ENCODE measurements around the gene SNX18.

Gene SNX18

DNA sequence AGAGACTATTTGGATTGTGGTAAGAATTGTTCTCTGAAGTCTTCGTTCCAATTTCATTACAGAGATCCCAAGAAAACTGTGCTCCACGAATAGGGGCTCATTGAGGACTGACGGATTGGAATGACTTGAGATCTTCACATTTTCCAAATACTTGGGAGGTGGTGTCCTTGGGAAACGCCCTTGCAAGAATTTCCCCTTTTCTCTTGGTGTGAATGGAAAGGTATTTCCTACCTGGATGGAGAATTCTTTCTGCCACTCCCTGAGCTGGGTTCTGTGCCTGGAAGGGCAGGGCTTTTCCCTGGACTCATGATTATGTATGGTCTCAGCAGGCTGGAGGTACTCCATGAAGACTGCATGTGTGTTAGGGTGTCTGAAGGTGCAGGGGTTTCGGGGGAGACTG, 53.9 kb downstream of the SNX18 start:
- no peak for DNase-seq (ENCODE audit: insufficient read length)
- TF ChIP-seq POLR2A (IDR thresholded peaks at IDR 0.05; ENCODE audit: low read depth, low read length) (no peak), TAF1 (IDR thresholded peaks at IDR 0.05; ENCODE audit: borderline replicate concordance, low read depth, low read length) (no peak), POLR2AphosphoS5 (IDR thresholded peaks at IDR 0.05; ENCODE audit: low read depth, low read length) (no peak)
- no peak for FAIRE-seq

DNA sequence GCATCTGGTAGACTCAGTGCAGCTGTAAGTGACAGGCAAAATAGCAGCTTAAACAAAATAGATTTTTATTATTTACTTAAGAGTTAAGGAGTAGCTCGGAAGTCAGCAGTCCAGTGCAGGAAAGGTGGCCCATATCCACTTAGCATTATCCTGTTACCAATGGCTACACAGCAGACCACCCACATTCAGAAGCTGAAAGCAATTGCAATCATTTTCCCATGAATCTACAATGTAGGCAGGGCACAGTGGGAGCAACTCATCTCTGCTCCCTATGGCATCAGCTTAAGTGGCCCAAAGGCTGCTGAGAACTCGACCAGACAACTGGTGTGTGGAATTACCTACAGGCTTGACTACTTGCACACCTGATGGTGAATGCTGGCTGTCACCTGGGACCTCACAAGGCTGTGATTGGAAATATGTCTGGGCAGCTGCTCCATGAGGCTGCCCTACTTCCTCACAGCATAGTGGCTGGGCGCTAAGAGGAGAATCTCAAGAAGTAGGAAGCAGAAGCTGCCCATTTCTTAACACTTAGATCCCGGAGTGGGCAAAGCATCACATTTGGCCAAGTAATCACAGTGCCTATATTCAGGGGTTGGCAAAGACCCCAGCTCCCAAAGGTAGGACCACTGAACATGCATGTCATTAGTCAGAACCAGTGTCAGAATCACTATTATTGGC, 56.4 kb downstream of the SNX18 start:
- FAIRE-seq (no peak), DNase-seq (ENCODE audit: insufficient read length) (no peak)
- no peak for TF ChIP-seq POLR2A (IDR thresholded peaks at IDR 0.05; ENCODE audit: low read depth, low read length)
- TF ChIP-seq POLR2AphosphoS5 (IDR thresholded peaks at IDR 0.05; ENCODE audit: low read depth, low read length) = no peak
- TF ChIP-seq TAF1 (IDR thresholded peaks at IDR 0.05; ENCODE audit: borderline replicate concordance, low read depth, low read length) = no peak

DNA sequence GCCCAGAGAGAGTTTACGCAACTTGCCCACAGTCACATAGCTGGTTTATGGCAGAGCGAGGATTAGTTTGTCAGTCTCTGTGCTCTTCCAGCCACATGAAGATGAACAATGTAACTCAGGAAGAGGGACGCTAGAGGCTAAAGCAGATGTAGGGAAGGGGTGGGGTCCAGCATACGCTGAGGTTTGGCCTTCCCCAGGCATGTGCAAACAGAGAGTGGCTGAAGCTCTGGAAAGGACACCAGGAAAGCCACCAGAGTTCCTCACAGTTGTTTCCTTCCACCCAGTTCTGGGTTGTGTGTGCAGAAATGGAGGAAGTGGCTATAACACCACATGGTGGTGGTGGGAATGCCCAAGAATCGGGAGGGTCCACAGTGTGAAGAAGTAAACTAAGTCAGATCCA, 60.0 kb downstream of the SNX18 start:
- DNase-seq (ENCODE audit: insufficient read length) (no peak), FAIRE-seq (no peak)
- TF ChIP-seq POLR2A (IDR thresholded peaks at IDR 0.05; ENCODE audit: low read depth, low read length) = no peak
- no peak for TF ChIP-seq POLR2AphosphoS5 (IDR thresholded peaks at IDR 0.05; ENCODE audit: low read depth, low read length)
- TF ChIP-seq TAF1 (IDR thresholded peaks at IDR 0.05; ENCODE audit: borderline replicate concordance, low read depth, low read length) = no peak

DNA sequence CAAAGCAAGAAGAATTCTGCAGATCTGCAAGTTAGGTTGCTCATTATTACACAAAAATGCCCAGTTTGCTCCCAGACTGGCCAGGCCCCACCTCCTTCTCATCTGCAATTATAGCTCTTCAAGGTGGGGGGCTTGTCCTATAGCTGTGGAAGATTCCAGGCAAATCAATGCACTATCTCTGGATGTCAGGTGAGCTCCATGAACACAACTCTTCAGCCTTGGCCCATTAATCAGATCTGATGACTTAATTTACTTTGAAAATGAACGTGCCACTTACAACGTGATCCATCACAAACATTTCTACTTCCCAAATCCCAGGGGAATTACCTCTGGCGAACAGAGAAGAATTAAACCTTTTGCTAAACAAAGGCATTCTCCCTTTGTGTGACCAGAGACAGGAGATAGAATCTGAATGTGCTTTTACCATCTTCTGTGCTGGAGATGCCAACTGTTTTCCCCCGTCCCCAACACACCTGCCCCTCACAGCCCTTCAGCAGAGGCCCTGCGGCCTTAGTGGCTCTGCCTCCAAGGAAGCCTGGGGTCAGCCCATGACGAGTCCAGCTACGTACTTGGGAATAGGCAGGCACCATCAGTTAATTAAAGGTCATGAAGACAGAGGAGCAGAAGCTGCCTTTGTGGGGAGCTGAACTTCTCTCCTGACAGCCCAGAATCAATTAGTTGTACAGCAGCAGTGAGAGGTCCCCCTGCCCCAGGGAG, 60.5 kb downstream of the SNX18 start:
- FAIRE-seq = no peak
- DNase-seq (ENCODE audit: insufficient read length) = no peak
- no peak for TF ChIP-seq TAF1 (IDR thresholded peaks at IDR 0.05; ENCODE audit: borderline replicate concordance, low read depth, low read length)
- no peak for TF ChIP-seq POLR2A (IDR thresholded peaks at IDR 0.05; ENCODE audit: low read depth, low read length)
- no peak for TF ChIP-seq POLR2AphosphoS5 (IDR thresholded peaks at IDR 0.05; ENCODE audit: low read depth, low read length)

DNA sequence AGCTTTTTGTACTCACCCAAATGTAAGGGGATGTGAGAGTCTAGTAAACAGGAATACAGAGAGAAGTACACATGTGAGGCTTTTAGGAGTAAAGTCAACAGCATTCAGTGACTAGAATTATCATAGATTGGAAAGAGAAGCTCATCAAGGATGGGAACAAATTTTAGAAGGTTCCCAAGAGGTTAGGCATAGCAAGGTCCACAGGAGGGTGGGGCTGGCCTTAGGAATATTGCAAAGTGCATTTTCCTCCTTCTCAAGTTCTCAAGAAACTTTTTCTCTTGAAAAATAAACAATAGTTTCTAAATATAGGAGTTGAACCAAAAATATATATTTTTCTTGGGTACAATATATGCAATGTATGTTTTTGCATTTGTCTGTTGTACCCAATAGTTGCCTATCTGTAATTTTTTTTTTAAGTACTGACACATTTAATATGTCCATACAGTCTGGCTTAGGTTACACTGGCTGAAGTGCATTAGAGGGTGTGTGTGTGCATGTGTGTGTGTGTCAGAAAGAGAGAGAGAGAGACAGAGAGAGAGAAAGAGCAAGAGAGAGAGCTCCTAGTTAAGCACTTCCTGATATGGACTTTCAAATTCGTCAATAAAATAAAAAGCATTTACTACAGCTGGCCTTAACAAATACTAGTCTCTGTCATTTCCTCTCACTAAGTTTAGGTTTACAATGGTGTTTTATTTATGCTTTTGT, 62.2 kb downstream of the SNX18 start:
- DNase-seq (ENCODE audit: insufficient read length) (no peak), FAIRE-seq (no peak)
- TF ChIP-seq POLR2A (IDR thresholded peaks at IDR 0.05; ENCODE audit: low read depth, low read length) (no peak), POLR2AphosphoS5 (IDR thresholded peaks at IDR 0.05; ENCODE audit: low read depth, low read length) (no peak), TAF1 (IDR thresholded peaks at IDR 0.05; ENCODE audit: borderline replicate concordance, low read depth, low read length) (no peak)

DNA sequence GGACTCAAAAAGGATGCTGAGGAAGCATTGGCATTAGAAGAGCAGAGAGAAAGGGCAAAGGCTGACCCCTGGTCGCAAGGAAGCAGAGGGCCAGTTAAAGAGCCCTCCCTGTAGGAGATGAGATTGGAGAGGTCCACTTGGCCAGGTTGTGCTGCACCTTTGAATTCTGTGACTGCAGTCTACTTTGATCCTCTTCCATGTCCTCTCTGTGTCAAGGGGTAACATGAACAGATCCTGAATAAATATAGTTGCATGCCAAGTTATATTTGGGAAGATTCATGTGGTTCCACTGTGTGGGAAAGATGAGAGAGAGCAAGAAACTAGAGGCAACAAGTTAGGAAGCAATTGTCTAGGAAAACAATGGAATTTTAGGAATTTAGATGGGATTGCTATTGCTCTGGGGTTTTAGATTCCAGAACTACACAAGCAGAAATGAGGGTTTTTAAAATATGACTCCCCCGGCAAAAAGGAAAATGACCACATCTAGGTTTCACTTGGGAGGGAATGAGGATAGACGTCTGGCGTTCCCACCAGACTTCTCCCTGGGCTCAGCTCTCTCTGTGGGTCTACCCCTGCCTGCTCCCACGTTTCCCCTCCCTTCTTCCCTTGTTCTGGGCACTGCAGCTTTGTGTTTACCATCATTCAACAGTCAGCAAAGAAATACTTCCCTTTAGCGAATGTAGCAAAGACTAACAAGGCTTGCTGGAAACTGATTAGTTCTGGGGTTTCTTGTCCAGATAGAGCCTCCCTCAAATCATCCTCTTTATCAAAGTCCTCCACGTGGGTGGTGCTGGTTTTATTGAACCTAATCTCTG, 63.6 kb downstream of the SNX18 start:
- FAIRE-seq = no peak
- no peak for DNase-seq (ENCODE audit: insufficient read length)
- TF ChIP-seq POLR2AphosphoS5 (IDR thresholded peaks at IDR 0.05; ENCODE audit: low read depth, low read length) (no peak), TAF1 (IDR thresholded peaks at IDR 0.05; ENCODE audit: borderline replicate concordance, low read depth, low read length) (no peak), POLR2A (IDR thresholded peaks at IDR 0.05; ENCODE audit: low read depth, low read length) (no peak)

DNA sequence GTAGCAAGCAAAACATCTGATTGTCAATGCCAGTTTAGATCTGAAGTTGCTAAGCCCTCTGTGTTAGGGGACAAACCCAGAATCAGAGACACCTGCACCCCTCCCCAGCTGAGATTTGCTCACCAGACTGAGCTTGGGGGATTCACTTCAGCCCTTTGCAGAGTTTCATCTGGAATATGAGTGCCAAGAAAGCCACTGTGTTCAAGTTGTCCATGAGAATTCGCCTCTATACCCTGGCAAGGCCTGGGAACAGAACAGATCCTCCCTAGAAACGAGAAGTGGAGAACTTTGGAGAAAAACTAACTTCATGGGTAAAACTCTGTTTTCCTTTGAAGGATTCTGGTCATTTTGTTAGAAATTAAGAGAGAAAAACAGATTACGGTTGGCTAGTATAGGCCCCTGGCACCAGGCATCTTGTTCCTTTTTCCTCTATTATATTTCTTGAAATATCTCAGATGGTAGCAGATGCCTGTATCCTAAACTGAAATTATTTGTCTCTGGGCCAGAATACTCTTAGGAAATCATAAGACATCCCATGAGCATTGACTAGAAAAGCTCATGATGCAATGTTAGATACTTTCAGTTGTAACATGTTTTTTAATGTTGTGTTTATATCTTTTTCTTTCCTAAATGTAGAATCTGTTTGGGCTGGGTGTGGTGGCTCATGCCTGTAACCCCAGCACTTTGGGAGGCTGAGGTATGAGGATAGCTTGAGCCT, 64.4 kb downstream of the SNX18 start:
- TF ChIP-seq POLR2AphosphoS5 (IDR thresholded peaks at IDR 0.05; ENCODE audit: low read depth, low read length) (no peak), TAF1 (IDR thresholded peaks at IDR 0.05; ENCODE audit: borderline replicate concordance, low read depth, low read length) (no peak), POLR2A (IDR thresholded peaks at IDR 0.05; ENCODE audit: low read depth, low read length) (no peak)
- FAIRE-seq (no peak), DNase-seq (ENCODE audit: insufficient read length) (no peak)

DNA sequence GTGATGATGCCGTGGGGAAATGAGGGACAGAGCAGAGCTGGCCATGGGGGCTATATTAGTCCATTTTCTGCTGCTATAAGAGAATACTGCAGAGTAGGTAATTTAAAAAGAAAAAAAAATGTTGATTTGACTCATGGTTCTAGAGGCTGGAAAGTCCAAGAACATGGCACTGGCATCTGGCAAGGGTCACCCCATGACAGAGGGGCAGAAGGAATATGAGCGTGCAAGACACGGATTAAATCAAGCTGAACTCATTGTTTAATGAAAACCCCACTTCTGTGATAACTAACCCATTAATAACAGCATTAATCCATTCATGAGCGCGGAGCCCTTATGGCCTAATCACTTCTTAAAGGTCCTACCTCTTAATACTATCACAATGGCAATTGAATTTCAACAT, 68.8 kb downstream of the SNX18 start:
- FAIRE-seq (no peak), DNase-seq (ENCODE audit: insufficient read length) (no peak)
- TF ChIP-seq POLR2AphosphoS5 (IDR thresholded peaks at IDR 0.05; ENCODE audit: low read depth, low read length) (no peak), TAF1 (IDR thresholded peaks at IDR 0.05; ENCODE audit: borderline replicate concordance, low read depth, low read length) (no peak), POLR2A (IDR thresholded peaks at IDR 0.05; ENCODE audit: low read depth, low read length) (no peak)

DNA sequence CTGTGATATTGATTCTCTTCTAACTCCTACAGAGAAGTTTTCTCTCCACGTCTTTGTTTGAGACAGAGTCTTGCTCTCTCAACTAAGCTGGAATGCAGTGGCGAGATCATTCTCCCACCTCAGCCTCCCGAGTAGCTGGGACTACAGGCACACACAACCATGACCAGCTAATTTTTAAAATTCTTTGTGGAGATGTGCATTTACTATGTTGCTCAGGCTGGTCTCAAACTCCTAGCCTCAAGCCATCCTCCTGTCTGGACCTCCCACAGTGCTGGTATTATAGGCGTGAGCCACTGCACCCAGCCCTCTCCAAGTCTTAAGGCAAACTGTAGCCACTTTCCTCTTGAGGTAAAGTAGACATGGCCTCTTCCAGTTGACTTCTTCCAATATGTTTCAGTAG, 72.2 kb downstream of the SNX18 start:
- no peak for FAIRE-seq
- DNase-seq (ENCODE audit: insufficient read length) = no peak
- no peak for TF ChIP-seq POLR2AphosphoS5 (IDR thresholded peaks at IDR 0.05; ENCODE audit: low read depth, low read length)
- no peak for TF ChIP-seq TAF1 (IDR thresholded peaks at IDR 0.05; ENCODE audit: borderline replicate concordance, low read depth, low read length)
- no peak for TF ChIP-seq POLR2A (IDR thresholded peaks at IDR 0.05; ENCODE audit: low read depth, low read length)

DNA sequence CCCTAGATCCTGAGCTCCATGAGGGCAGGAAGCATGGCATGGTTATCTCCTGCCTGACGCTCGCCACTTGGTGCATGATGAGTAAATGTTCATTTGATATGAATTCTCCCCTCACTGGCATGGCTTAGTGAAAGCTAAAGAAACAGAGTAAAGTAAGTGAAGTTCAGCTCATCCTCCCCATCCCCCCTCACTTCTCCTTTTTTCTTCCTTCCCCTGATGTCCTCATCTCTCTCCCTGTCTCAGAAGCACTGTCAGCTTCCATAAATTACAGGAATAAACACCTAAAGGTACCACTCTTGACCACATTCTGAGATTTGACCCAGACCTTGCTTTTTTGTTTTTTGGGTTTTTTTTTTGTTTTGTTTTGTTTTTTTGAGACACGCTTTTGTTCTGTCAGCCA, 73.3 kb downstream of the SNX18 start:
- FAIRE-seq (no peak), DNase-seq (ENCODE audit: insufficient read length) (no peak)
- TF ChIP-seq POLR2A (IDR thresholded peaks at IDR 0.05; ENCODE audit: low read depth, low read length) (no peak), POLR2AphosphoS5 (IDR thresholded peaks at IDR 0.05; ENCODE audit: low read depth, low read length) (no peak), TAF1 (IDR thresholded peaks at IDR 0.05; ENCODE audit: borderline replicate concordance, low read depth, low read length) (no peak)

Measured in GM12892 (cell line).